ENCODE results near the gene TNFSF13B. TPM values are rescaled to one million over a fixed set of nuclear protein-coding genes. Genes with fewer than 3 reads are reported as not detected.

TNFSF13B gene
- total RNA-seq, 1 donor from 2014 or later, result 0.60 TPM

GRCh38 chr13:108345016-108345415 lies 75.5 kb downstream of the TNFSF13B start:
- no peak for DNase-seq (ENCODE audit: low read depth in 2 of 2)

- no peak for DNase-seq (ENCODE audit: low read depth in 2 of 2)
Observed at GRCh38 chr13:108346376-108346775, 76.9 kb downstream of the TNFSF13B start.

- DNase-seq (ENCODE audit: low read depth in 2 of 2), result no peak
Observed at GRCh38 chr13:108349269-108349668, 79.8 kb downstream of the TNFSF13B start.

GRCh38 chr13:108350579-108350978 lies 81.1 kb downstream of the TNFSF13B start:
- DNase-seq (ENCODE audit: low read depth in 2 of 2), result no peak

GRCh38 chr13:108352599-108352998 lies 83.1 kb downstream of the TNFSF13B start:
- no peak for DNase-seq (ENCODE audit: low read depth in 2 of 2)

GRCh38 chr13:108357228-108357627 lies 87.7 kb downstream of the TNFSF13B start:
- DNase-seq (ENCODE audit: low read depth in 2 of 2), result no peak

Other genes with a start within 250 kb of the TNFSF13B start
- gene LIG4, start 54.2 kb upstream of the TNFSF13B start, total RNA-seq, result 7.6 and 10.3 TPM in 2 replicates
- gene ABHD13, start 51.3 kb upstream of the TNFSF13B start, total RNA-seq, result 5.9 and 6.7 TPM in 2 replicates

Measured in lung microvascular endothelial cell (primary cell).